Effector memory CD8-positive, alpha-beta T cell (primary cell): ENCODE results near the gene PPP1R8.
"Not testable (repeated sequence)": the region's sequence is repeated elsewhere in the genome, so short reads cannot be mapped to it uniquely, and the experiment has no call there.

Experiments
- ATAC-seq: fragments of 150-1000 bp; cut with Tn5 transposase; replicated peaks from 2 replicates; pipeline ENCODE4 v1.10.0; 2021; ENCODE audit warnings: mild to moderate bottlenecking, moderate library complexity
- DNase-seq, 3 experiments: peaks; one replicate each; pipeline ENCODE4 v3.0.0; 2021
- H3K27ac Mint-ChIP-seq, 2 donors: one replicate each; pipeline ENCODE4 v1.8.0; 2022; ENCODE audit warnings: mild to moderate bottlenecking in 2 of 2, mixed read lengths in 2 of 2, moderate library complexity in 2 of 2
- H3K27me3 Mint-ChIP-seq, 2 donors: one replicate each; pipeline ENCODE4 v1.8.0; 2022; ENCODE audit warnings: mixed read lengths in 2 of 2
- H3K36me3 Mint-ChIP-seq: one replicate; pipeline ENCODE4 v1.8.0; 2022; ENCODE audit warnings: mild to moderate bottlenecking, moderate library complexity, mixed read lengths; ENCODE audit not compliant: insufficient read depth
- H3K4me1 Mint-ChIP-seq, 2 donors: one replicate each; pipeline ENCODE4 v1.8.0; 2022; ENCODE audit warnings: low read depth in 2 of 2, mixed read lengths in 2 of 2
- H3K4me3 Mint-ChIP-seq, 2 donors: one replicate each; pipeline ENCODE4 v1.8.0; 2022; ENCODE audit warnings: mild to moderate bottlenecking in 2 of 2, mixed read lengths in 2 of 2, moderate library complexity in 2 of 2
- H3K9me3 Mint-ChIP-seq, 2 donors: one replicate each; pipeline ENCODE4 v1.8.0; 2022; ENCODE audit warnings: mixed read lengths in 2 of 2

The PPP1R8 gene

DNA sequence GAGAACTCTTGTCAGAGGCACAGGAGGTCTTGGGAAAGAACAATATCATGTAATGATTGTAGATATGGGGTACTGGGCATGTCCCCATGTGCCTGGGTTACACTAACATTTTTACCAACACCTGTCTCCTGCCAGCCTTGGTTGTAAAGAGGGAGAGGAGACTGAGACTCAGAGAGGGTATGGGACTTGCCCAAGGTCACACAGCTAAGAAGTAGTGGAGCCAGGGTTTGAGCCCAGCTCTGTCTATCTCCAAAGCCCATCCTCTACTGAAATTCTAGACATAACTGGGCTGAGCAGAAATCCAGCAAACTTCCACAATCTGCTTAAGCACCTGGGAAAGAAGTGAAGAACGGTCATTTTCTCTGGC lies 39.1 kb downstream of the PPP1R8 start:
- H3K27me3 Mint-ChIP-seq, result no peaks in the 10 kb centered on the region
- ATAC-seq (no peak), DNase-seq (no peak)
- H3K4me3 Mint-ChIP-seq, result peak overlapping the region; percentile 81 to 84
- H3K9me3 Mint-ChIP-seq, result no peaks in the 10 kb centered on the region
- peaks cover 30 to 39% of the 10 kb centered on the region in 2 donors for H3K4me1 Mint-ChIP-seq
- peak overlapping the region; percentile 82 to 88 for H3K27ac Mint-ChIP-seq
- H3K36me3 Mint-ChIP-seq, result no peaks in the 10 kb centered on the region

DNA sequence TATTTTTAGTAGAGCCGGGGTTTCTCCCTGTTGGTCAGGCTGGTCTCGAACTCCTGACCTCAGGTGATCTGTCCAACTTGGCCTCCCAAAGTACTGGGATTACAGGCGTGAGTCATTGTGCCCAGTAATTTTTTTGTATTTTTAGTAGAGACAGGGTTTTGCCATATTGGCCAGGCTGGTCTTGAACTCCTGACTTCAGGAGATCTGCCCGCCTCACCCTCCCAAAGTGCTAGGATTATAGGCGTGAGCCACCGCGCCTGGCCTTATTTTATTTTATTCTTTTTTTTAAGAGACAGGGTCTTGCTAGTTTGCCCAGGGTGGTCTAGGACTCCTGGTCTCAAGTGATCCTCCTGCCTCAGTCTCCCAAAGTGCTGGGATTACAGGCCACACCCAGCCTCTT lies 40.5 kb downstream of the PPP1R8 start:
- not testable (repeated sequence) for ATAC-seq, H3K27me3 Mint-ChIP-seq, H3K36me3 Mint-ChIP-seq, H3K9me3 Mint-ChIP-seq, DNase-seq
- peak overlapping the region; percentile 23 to 96 for H3K4me3 Mint-ChIP-seq
- H3K27ac Mint-ChIP-seq, result peak overlapping the region in 1 of 2 donors; percentile 64
- peaks cover 31 to 44% of the 10 kb centered on the region in 2 donors for H3K4me1 Mint-ChIP-seq

DNA sequence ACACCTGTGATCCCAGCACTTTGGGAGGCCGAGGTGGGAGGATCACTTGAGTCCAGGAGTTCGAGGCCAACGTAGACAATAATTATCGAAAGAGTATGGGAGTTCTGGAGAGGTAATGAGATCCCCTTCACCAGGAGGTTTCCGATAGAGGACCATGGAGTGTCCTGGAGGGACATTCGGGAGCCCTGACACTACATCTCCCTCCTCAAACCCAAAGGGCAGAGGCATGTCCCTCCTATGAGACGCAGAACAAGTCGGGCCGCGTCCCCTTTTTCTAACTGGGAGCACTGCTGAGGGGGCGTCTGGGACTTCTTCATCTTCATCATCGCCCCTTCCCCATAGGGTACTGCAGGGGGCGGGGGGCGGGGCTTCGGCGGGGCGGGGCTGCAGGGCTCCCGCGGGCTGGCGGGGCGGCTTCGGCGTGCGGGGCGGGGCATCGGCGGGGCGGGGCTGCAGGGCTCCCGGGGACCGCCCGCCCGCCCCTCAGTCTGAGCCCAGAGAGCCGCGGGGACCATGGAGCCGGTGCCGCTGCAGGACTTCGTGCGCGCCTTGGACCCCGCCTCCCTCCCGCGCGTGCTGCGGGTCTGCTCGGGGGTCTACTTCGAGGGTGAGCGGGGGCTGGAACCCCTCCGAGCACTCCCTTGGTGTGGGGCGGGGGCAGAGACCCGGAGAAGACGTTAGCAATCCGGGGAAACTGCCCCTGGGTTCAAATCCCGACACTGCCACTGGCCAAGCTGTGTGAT lies 41.6 kb downstream of the PPP1R8 start, which contains the start of gene THEMIS2:
TSS of gene THEMIS2 (plus strand) at position 486 of the 743 bp plus-strand sequence. CDS start at position 514, 28 bp downstream.
- DNase-seq (peak; percentile 57 to 66 (median 62)), ATAC-seq (peak; percentile 75)
- Mint-ChIP-seq H3K4me3 (peak within 1 kb of the TSS; percentile 87 to 96), H3K36me3 (peaks cover under 1% of the 10 kb centered on the region), H3K4me1 (peaks cover 31 to 45% of the 10 kb centered on the region in 2 donors), H3K9me3 (no peaks in the 10 kb centered on the region), H3K27ac (peak within 1 kb of the TSS; percentile 59 to 94), H3K27me3 (no peaks in the 10 kb centered on the region)

DNA sequence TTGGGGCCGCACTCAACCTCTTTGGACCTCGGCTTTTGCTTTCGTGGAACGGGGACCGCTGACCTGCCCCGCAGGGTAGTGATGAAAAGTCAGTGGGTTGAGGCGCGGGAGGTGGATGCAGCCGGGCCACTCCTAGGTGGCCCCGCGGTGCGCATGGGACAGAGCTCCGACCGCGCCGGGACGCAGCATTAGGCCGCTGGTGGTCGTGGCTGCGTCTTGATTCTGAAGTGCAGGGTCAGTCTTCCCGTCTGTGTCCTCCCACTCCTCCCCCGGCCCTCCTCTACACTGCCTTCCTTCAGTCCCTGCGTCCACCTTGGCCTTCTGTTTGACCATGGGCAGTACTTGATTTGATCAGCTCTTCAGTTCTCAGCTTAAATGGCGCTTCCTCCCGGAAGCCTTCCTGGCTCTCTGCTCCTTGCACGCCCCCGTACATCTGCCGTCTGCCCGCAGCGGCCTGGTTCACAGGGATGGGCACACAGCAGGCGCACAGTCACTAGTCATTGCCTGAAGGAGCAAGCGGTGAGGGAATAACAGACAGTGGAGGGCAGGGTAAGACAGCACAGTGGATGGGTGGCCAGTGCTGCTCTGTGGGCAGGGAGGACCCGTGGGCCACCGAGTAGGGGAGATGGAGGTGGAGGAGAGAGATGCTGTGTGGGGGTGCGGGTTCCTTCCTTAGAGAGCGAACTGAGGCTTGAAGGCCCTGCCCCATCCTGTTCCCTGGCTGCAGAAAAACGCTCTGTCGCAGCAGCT lies 42.4 kb downstream of the PPP1R8 start:
- Mint-ChIP-seq H3K36me3 (peaks cover 5% of the 10 kb centered on the region), H3K4me1 (peaks cover 31 to 47% of the 10 kb centered on the region in 2 donors), H3K27me3 (no peaks in the 10 kb centered on the region), H3K4me3 (peak overlapping the region; percentile 87 to 96), H3K9me3 (no peaks in the 10 kb centered on the region), H3K27ac (peak overlapping the region; percentile 59 to 94)
- ATAC-seq (peak; percentile 28), DNase-seq (no peak)

DNA sequence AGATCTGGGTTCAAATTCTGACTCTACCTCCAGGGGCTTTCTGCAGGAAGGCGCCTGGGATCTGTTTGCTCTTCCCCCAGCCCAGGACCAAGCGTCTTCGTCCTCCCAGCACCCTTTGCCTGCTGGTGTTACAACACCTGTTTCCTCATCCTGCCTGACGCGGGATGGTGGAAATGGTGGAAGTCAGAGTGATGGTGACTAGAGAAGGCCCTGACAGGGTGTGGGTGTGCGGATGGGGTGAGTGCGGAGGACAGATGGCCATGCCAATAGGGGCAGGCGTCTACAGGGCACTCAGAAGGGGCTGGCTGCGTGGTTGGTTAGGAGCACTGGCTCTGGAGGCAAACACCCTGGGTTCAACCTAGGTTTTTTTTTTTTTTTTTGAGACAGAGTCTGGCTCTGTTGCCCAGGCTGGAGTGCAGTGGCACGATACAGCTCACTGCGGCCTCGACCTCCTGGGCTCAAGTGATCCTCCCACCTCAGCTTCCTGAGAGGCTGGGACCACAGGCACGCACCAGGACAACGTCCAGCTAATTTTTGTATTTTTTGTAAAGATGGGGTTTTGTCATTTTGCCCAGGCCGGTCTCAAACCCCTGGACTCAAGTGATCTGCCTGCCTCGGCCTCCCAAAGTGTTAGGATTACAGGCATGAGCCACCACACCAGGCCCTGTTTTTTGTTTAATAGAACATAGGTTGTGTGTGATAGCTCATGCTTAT lies 43.2 kb downstream of the PPP1R8 start:
- H3K4me3 Mint-ChIP-seq, result peak overlapping the region; percentile 87 to 96
- DNase-seq (no peak), ATAC-seq (no peak)
- H3K27me3 Mint-ChIP-seq, result no peaks in the 10 kb centered on the region
- H3K4me1 Mint-ChIP-seq, result peaks cover 26 to 50% of the 10 kb centered on the region in 2 donors
- peak overlapping the region; percentile 59 to 94 for H3K27ac Mint-ChIP-seq
- peaks cover 5% of the 10 kb centered on the region for H3K36me3 Mint-ChIP-seq
- no peaks in the 10 kb centered on the region for H3K9me3 Mint-ChIP-seq

DNA sequence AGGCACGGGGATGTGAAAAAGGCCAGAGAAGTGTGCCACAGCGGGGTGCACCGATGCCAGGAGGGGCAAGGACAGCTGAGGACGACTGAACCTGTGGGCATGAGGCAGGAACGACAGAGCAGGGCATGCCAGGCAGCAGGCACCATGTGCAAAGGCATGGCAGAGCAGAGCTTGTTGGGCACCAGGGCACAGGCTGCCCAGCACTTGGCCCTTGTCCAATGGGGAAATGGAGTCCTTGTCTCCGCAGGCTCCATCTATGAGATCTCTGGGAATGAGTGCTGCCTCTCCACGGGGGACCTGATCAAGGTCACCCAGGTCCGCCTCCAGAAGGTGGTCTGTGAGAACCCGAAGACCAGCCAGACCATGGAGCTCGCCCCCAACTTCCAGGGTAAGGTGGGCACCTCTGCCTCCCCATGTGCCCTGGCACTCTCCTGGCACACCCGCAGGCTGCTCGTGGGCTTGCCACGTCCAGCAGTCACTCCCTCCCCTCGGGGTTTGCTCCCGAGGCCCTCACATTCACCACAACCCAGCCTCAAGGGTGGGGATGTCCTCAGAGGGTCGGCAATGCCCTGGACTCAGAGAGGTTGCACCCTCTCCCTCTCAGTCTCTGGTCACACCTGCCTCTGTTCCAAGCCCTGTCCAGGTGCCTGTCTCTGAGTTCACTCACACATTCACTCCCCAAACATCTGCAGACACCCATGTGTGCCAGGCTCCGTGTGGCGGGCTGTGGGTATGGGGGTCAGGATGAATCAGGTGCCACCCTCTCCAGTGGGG lies 45.9 kb downstream of the PPP1R8 start:
- Mint-ChIP-seq H3K4me3 (peak overlapping the region in 1 of 2 donors; percentile 96), H3K9me3 (no peaks in the 10 kb centered on the region), H3K27ac (peak overlapping the region in 1 of 2 donors; percentile 93), H3K27me3 (no peaks in the 10 kb centered on the region), H3K4me1 (peaks cover 16 to 52% of the 10 kb centered on the region in 2 donors), H3K36me3 (peaks cover 8% of the 10 kb centered on the region)
- DNase-seq (no peak), ATAC-seq (no peak)

DNA sequence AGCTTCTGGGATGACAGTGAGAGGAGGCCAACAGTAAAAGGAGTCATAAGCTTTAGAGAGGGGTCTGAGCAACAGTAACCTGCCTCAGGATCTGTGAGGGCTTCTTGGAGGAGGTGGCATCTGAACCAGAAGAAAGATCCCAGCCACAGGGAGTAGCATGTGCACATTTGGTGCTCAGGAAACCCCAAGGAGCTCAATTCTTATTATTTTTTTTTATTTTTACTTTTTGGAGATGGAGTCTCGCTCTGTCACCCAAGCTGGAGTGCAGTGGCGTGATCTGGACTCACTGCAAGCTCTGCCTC lies 46.5 kb downstream of the PPP1R8 start:
- H3K36me3 Mint-ChIP-seq, result peaks cover 8% of the 10 kb centered on the region
- no peaks in the 10 kb centered on the region for H3K9me3 Mint-ChIP-seq
- peaks cover 13 to 52% of the 10 kb centered on the region in 2 donors for H3K4me1 Mint-ChIP-seq
- ATAC-seq (no peak), DNase-seq (no peak)
- peak overlapping the region in 1 of 2 donors; percentile 93 for H3K27ac Mint-ChIP-seq
- H3K27me3 Mint-ChIP-seq, result no peaks in the 10 kb centered on the region
- H3K4me3 Mint-ChIP-seq, result peak overlapping the region in 1 of 2 donors; percentile 52

DNA sequence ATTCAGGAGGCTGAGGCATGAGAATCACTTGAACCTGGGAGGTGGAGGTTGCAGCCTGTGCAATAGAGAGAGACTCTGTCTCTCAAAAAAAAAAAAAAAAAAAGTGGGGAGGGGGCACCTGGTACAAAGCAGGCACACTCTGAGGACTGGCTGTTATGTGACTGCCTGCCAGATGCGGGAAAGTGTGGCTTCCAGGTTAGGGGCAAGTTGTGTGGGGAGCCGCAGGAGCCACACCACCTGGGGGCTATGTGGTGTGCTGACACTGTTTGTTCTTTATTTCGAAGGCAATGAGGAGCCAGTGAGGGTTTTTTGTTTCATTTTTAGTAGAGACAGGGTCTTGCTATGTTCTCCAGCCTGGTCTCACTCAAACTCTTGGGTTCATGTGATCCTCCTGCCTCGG lies 47.5 kb downstream of the PPP1R8 start:
- peak overlapping the region in 1 of 2 donors; percentile 52 for H3K4me3 Mint-ChIP-seq
- DNase-seq (no peak), ATAC-seq (no peak)
- H3K4me1 Mint-ChIP-seq, result peaks cover 13 to 54% of the 10 kb centered on the region in 2 donors
- H3K9me3 Mint-ChIP-seq, result no peaks in the 10 kb centered on the region
- peaks cover 8% of the 10 kb centered on the region for H3K36me3 Mint-ChIP-seq
- H3K27ac Mint-ChIP-seq, result peak overlapping the region; percentile 62 to 85
- no peaks in the 10 kb centered on the region for H3K27me3 Mint-ChIP-seq

DNA sequence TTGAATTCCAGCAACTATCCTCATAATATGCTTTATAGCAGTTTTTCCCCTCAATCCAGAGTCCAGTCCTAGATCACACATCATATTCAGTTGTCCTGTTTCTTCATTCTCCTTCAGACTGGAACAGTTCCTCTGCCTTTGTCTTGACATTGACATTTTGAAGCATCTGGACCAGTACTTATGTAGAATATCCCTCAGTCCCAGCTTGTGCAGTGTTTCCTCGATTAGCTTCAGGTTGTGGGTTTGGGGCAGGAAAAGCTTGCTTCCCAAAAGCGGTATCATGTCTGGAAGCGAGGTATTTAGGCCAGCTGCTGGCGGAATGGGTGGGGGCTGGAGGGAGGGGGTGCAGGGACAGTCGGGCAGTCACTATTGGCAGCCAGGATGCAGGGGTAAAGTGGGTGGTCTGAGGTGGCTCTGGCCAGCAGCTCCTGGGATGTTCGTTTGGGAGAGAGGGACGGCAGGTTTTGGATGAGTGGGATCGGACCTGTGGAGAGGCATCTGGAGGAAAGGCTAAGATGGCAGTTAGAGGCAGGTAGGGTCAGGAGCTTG lies 48.3 kb downstream of the PPP1R8 start:
- Mint-ChIP-seq H3K4me1 (peaks cover 12 to 55% of the 10 kb centered on the region in 2 donors), H3K36me3 (peaks cover 13% of the 10 kb centered on the region), H3K27me3 (no peaks in the 10 kb centered on the region)

DNA sequence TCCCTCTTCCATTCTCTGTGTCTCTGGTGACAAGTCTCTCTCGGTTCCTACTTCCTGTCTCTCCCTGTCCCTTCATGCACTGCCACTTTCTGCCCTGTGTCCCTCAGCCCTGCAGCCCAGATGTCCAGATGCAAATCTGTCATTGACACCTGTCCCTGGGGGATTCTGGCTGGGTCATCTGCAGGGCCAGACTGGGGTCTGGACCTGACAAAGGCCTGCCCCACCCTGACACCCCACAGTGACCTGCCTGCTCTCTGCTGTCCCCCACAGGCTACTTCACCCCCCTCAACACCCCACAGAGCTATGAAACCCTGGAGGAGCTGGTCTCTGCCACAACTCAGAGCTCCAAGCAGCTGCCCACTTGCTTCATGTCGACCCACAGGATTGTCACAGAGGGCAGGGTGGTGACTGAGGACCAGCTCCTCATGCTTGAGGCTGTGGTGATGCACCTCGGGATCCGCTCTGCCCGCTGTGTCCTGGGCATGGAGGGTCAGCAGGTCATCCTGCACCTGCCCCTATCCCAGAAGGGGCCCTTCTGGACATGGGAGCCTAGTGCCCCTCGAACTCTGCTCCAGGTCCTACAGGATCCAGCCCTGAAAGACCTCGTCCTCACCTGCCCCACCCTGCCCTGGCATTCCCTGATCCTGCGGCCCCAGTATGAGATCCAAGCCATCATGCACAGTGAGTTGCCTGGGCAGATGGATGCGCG lies 48.9 kb downstream of the PPP1R8 start:
- Mint-ChIP-seq H3K36me3 (peaks cover 13% of the 10 kb centered on the region), H3K4me1 (peaks cover 12 to 59% of the 10 kb centered on the region in 2 donors), H3K9me3 (no peaks in the 10 kb centered on the region), H3K27ac (peak overlapping the region in 1 of 2 donors; percentile 85), H3K4me3 (no peak overlapping the region), H3K27me3 (no peaks in the 10 kb centered on the region)
- DNase-seq (no peak), ATAC-seq (no peak)

More for the DNA sequence above, 48.3 kb downstream of the PPP1R8 start:
- Mint-ChIP-seq H3K4me3 (no peak overlapping the region), H3K27ac (peak overlapping the region in 1 of 2 donors; percentile 85), H3K9me3 (no peaks in the 10 kb centered on the region)
- no peak for ATAC-seq
- no peak for DNase-seq

DNA sequence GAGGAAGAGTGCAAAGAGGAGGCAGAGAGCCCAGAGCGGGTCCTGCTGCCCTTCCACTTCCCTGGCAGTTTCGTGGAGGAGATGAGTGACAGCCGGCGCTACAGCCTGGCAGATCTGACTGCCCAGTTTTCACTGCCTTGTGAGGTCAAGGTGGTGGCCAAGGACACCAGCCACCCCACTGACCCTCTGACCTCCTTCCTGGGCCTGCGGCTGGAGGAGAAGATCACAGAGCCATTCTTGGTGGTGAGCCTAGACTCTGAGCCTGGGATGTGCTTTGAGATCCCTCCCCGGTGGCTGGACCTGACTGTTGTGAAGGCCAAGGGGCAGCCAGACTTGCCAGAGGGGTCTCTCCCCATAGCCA lies 51.9 kb downstream of the PPP1R8 start:
- Mint-ChIP-seq H3K27me3 (no peaks in the 10 kb centered on the region), H3K27ac (no peak overlapping the region), H3K4me3 (no peak overlapping the region), H3K4me1 (peaks cover 31 to 73% of the 10 kb centered on the region in 2 donors), H3K36me3 (peaks cover 10% of the 10 kb centered on the region), H3K9me3 (no peaks in the 10 kb centered on the region)
- ATAC-seq (no peak), DNase-seq (no peak)

DNA sequence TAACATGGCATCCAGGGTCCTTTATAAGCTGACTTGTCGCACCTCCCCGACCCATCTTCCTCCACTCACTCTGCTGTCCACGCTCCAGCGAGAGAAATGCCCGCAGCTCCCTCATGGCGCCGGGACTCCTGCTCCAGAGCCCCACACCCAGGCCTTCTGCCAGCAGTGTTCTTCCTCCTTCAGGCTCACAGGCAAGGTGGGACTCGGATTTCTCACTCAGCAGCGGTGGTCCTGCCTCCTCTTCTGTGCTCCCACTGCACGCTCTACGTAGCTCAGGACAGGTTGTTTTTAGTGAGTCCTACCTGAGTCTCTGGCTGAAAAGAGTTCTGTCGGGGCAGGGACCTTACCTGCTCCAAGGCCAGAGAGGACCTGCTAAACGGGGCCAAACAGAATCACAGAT lies 53.0 kb downstream of the PPP1R8 start:
- no peaks in the 10 kb centered on the region for H3K9me3 Mint-ChIP-seq
- H3K4me3 Mint-ChIP-seq, result peak overlapping the region in 1 of 2 donors; percentile 64
- peaks cover 8% of the 10 kb centered on the region for H3K36me3 Mint-ChIP-seq
- no peak for DNase-seq
- no peak for ATAC-seq
- peaks cover 35 to 69% of the 10 kb centered on the region in 2 donors for H3K4me1 Mint-ChIP-seq
- H3K27me3 Mint-ChIP-seq, result no peaks in the 10 kb centered on the region
- peak overlapping the region; percentile 57 to 89 for H3K27ac Mint-ChIP-seq
